GM06990 (cell line): ENCODE results near the gene ADCY6.

Source experiments
- DNase-seq: peaks from one replicate; pipeline ENCODE4 v3.0.0-alpha.2; 2011; ENCODE audit not compliant: insufficient read length; ENCODE audit errors: extremely low read depth
- H3K27me3 ChIP-seq: replicated peaks from 2 replicates; pipeline ENCODE4 v1.6.0; 2011; ENCODE audit warnings: low read length; ENCODE audit not compliant: control insufficient read depth, insufficient read depth
- H3K36me3 ChIP-seq: 2 replicates; pipeline ENCODE4 v1.5.1; 2011; ENCODE audit warnings: low read length; ENCODE audit not compliant: control insufficient read depth, insufficient read depth
- H3K4me3 ChIP-seq: replicated peaks from 2 replicates; pipeline ENCODE4 v1.5.1; 2011; ENCODE audit warnings: low read depth, mild to moderate bottlenecking, control low read depth, low read length
- CTCF ChIP-seq: IDR thresholded peaks from 2 replicates; pipeline ENCODE4 v1.5.1; 2011; ENCODE audit warnings: low read length, control low read depth, mild to moderate bottlenecking, inconsistent platforms; ENCODE audit not compliant: insufficient read depth, poor library complexity, severe bottlenecking

The ADCY6 gene

GRCh38 chr12:48787791-48788523, 932 bp downstream of the ADCY6 start:
- Histone ChIP-seq H3K4me3 (no peak overlapping the region), H3K36me3 (no peaks in the 10 kb centered on the region), H3K27me3 (peaks cover 4% of the 10 kb centered on the region)
- DNase-seq = no peak
- TF ChIP-seq CTCF = no peak

- TF ChIP-seq CTCF = no peak
- Histone ChIP-seq H3K36me3 (no peaks in the 10 kb centered on the region), H3K27me3 (peaks cover 4% of the 10 kb centered on the region), H3K4me3 (no peak overlapping the region)
- DNase-seq = no peak
Measured at GRCh38 chr12:48786591-48787544, 2.0 kb downstream of the ADCY6 start.

- no peak overlapping the region for H3K4me3 ChIP-seq
- DNase-seq = no peak
- no peaks in the 10 kb centered on the region for H3K36me3 ChIP-seq
- peaks cover 4% of the 10 kb centered on the region for H3K27me3 ChIP-seq
- no peak for TF ChIP-seq CTCF
Measured at GRCh38 chr12:48783432-48783831, 5.5 kb downstream of the ADCY6 start.

- no peak for DNase-seq
- Histone ChIP-seq H3K4me3 (no peak overlapping the region), H3K27me3 (peaks cover 4% of the 10 kb centered on the region), H3K36me3 (no peaks in the 10 kb centered on the region)
- TF ChIP-seq CTCF = no peak
Measured at GRCh38 chr12:48782457-48783395, 6.2 kb downstream of the ADCY6 start.

DNA sequence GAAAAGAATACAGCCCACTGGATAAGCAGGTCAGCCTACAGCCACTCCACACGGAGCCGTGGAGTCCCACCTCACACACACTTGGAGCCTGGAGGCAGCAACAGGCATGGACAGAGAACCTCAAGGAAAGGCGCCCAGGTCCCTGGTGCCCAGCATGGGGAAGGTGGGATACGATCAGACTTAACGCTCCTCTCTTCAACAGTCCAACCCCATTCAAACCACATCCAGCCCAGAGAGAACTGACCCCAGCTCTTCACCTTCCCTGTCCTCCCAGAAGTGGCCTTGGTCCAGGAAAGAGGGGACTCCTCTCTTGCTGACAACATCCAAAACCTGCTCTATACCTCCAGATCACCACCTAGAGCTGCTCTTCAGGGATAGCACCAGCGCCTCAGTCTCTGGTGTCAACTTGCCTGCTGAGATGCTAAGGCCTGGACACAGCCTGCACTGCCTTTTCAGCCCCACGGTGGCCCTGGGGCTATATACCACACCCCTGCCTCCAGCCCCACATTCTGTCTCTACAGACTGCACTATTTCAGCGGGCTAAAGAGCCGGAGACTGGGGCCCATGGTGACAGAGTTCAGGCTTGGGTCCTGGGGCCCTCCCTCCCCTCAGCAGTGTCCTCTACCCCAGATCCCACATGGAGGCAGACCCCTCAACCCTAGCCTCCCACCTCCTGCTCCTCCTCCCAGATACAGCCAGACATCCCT, 7.0 kb downstream of the ADCY6 start:
- Histone ChIP-seq H3K36me3 (no peaks in the 10 kb centered on the region), H3K4me3 (no peak overlapping the region), H3K27me3 (no peaks in the 10 kb centered on the region; the same call in 1 of the 2 replicates)
- TF ChIP-seq CTCF = no peak
- no peak for DNase-seq
